GM18517 (cell line): ENCODE measurements around the gene CAV1.

ENCODE experiments used
- ATAC-seq: cut with Tn5 transposase; IDR thresholded peaks from one replicate; pipeline ENCODE4 v1.9.1; 2021; ENCODE audit warnings: mild to moderate bottlenecking, moderate library complexity; ENCODE audit not compliant: unreplicated experiment

CAV1 gene

GRCh38 chr7:116528008-116528789, 3.4 kb downstream of the CAV1 start:
- no peak for ATAC-seq

GRCh38 chr7:116529250-116529649, 4.4 kb downstream of the CAV1 start:
- ATAC-seq: no peak

- no peak for ATAC-seq
These were observed 5.4 kb downstream of the CAV1 start for GRCh38 chr7:116530107-116530820.

- ATAC-seq: no peak
These were observed 7.4 kb downstream of the CAV1 start for GRCh38 chr7:116532102-116532688.

- ATAC-seq: no peak
These were observed 10.0 kb downstream of the CAV1 start for GRCh38 chr7:116534790-116535189.

GRCh38 chr7:116535416-116535815, 10.6 kb downstream of the CAV1 start:
- ATAC-seq: no peak

GRCh38 chr7:116538138-116538537, 13.3 kb downstream of the CAV1 start:
- no peak for ATAC-seq

GRCh38 chr7:116539879-116540278, 15.0 kb downstream of the CAV1 start:
- ATAC-seq: no peak

- no peak for ATAC-seq
These were observed 15.9 kb downstream of the CAV1 start for GRCh38 chr7:116540743-116541142.

- ATAC-seq: no peak
These were observed 17.1 kb downstream of the CAV1 start for GRCh38 chr7:116541951-116542350.

- ATAC-seq: no peak
These were observed 17.8 kb downstream of the CAV1 start for GRCh38 chr7:116542618-116543017.

GRCh38 chr7:116543664-116544063, 18.8 kb downstream of the CAV1 start:
- ATAC-seq: no peak

- no peak for ATAC-seq
These were observed 19.7 kb downstream of the CAV1 start for GRCh38 chr7:116544487-116544886.

GRCh38 chr7:116545411-116545993, 20.7 kb downstream of the CAV1 start:
- ATAC-seq: no peak

- ATAC-seq: no peak
These were observed 21.2 kb downstream of the CAV1 start for GRCh38 chr7:116546054-116546453.

- ATAC-seq: no peak
These were observed 22.1 kb downstream of the CAV1 start for GRCh38 chr7:116546916-116547315.

GRCh38 chr7:116547347-116547746, 22.5 kb downstream of the CAV1 start:
- no peak for ATAC-seq

GRCh38 chr7:116548506-116548905, 23.7 kb downstream of the CAV1 start:
- ATAC-seq: peak; percentile 80

GRCh38 chr7:116549370-116549769, 24.5 kb downstream of the CAV1 start:
- no peak for ATAC-seq

GRCh38 chr7:116551692-116552091, 26.9 kb downstream of the CAV1 start:
- no peak for ATAC-seq

GRCh38 chr7:116552602-116553001, 27.8 kb downstream of the CAV1 start:
- ATAC-seq: no peak
